LoVo (cell line): ENCODE results near the gene ECHDC1.
"Not testable (repeated sequence)": the region's sequence is repeated elsewhere in the genome, so short reads cannot be mapped to it uniquely, and the experiment has no call there.

Experiments
- DNase-seq: peaks from one replicate; pipeline ENCODE4 v3.0.0-alpha.2; 2016; ENCODE audit warnings: low spot score

ECHDC1 gene, protein sequence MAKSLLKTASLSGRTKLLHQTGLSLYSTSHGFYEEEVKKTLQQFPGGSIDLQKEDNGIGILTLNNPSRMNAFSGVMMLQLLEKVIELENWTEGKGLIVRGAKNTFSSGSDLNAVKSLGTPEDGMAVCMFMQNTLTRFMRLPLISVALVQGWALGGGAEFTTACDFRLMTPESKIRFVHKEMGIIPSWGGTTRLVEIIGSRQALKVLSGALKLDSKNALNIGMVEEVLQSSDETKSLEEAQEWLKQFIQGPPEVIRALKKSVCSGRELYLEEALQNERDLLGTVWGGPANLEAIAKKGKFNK

DNA sequence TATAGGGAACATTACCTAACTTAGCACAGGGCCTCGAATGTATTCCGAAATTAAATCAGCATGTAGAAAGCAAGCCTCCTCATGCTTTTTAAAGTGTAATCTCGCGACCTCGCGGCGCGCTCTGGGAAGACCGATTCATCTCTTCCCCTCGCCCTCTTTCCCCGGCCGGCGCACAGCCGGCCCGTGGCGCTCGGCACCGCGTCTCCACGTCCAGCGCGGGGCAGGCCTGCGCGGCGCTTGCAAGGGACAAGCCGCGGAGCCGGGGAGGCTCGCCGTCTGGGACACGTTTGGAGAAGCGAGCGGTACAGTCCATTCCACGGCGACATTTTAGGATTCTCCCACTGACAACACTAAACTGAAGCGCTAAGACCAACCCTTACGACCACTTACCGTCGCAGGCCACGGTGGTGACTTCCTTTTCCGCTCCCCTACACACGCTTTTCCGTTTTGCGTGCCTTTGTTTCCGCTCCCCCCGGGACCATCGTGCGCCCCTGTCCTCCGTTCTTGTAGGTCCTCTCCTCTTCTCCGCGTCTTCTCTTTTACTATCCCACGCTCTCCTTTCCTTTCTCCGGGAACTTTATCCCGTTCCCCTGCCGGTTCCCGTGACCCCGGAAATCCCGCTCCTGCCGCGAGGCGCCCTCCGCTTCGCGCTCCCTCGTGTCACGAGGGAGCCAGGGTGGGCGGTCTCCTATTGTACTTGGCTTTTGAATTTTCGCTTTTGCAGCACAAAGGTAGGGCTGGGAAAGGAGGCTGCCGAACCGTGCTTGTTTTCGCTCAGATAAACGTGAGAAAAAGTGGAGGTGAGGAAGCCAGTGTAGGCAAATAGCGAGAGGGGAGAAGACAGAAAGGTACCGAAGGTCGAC, at the start of gene ECHDC1:
Gene ECHDC1, minus strand, starts transcription at position 664 of the 863 bp plus-strand sequence. CDS start 12,581 bp downstream, outside the sequence.
- peak; percentile 64 for DNase-seq

DNA sequence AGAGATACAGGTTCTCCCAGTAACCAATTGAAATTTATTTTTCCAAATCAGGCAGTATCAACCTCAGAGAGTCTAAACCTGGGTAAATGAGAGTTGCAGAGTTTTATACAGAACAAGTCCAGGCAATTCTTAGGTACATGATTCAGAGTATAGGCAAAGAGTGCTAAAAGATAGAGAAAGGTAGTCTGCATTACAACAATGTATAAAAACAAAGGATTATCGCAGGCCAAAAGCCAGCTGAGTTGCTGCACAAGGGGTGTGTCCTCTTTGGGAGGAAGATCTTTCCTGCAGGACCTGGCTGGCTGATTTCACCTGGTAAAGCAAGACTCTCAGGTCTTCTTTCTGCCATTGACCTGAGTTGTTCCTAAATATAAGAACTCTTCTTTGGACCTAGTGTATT, 48.9 kb upstream of the ECHDC1 start:
- no peak for DNase-seq

DNA sequence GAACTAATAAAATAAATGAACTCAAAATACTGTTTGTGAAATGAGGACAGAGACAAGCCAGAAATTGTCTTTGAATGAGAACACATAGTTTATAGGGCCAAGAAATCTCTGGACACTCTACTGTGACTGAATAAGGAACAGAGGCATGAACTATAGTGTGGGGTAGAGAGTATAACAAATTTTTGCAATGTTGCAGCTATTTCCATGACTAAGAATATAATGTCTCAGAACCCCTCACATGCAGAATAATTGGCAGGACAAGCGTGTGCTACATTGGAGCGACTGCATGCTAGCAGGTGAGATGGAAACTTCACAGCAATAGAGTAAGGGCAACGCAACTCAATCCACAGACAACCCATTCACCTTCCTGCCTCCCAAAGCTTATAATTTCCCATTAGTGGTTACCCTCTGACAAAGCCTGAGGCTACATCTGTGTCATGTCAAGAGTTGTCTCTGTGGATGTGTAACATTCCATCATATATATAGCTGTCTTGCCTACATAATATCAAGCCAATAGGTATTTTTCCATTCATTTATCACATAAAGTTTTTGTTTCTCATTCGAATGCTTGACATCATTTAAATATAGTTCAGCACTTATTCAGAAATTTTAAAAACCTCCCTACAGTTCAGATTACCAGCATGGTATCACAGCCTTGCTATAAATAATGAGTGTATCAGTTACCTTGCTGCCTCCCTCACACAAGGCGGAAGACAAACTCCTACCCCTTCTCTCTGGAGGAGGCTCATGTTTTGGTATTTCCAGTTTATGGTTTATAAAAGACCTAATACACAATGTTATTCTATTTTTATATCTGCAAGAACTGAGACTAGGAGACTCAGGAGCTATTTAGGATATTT, 47.9 kb upstream of the ECHDC1 start:
- DNase-seq = no peak

DNA sequence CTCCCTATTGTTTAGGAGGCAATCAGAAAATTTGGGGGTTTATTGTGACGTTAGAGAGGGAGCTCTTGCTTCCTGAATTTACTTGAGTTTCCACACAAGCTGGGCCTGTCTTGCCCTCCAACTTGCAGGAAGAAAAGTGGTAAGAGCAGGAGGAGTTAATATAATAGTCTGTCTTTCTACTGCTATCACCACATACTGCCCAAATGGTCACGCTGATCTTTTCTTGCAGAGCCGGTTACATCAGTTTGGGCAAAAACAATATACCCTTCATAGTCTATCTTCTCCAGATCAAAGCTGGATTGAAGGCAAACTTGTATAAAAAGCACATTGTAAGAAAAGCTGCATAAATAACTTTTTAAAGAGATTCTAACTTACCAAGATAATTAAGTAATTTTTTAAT, 46.3 kb upstream of the ECHDC1 start:
- DNase-seq = no peak

DNA sequence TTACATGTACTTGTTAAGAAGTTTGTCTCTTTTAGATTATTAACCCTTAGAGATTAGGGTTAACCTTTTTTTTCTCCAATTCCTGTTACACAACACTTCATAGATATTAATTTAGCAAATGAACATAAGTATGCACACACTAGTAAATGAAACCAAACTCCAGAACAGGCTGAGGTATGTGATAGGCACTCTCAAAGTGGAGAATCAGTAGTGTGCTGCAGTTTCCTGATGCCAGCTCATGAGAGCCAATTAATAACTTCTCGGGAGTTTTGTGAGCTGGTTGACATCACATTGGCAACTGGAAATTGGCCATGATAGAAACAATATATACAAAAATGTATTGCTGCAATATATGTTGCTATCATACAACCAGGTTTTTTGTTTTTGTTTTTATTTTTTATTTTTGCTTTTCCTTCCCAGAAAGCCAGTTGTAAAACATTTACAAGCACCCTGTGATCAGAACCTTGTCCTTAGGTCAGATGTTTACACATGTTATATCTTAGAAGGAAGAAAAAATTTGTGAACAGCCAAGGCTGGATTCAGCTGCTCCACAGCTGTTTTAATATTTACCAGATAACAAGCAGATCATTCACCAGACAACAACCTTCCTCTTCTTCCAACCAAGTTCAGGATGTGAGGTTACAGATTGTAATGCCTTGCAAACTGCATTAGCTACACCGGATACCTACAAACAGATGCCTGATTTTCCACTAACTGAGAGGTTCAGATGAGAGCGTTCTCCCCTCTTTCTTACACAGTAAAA, 42.4 kb upstream of the ECHDC1 start:
- DNase-seq = no peak

DNA sequence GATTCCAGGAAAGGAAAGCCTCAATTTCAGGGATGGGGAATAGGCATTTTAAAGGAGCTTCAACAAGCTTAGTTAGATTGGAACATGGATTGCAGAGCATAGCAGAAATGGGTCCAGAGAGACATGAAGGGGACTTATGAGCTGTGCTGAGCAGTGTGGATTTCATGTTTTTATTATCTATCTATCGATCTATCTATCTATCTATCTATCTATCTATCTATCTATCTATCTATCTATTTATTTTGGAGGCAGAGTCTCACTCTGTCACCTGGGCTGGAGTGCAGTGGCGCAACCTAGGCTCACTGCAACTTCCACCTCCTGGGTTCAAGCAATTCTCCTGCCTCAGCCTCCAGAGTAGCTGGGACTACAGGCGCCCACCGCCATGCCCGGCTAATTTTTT, 41.4 kb upstream of the ECHDC1 start:
- not testable (repeated sequence) for DNase-seq

DNA sequence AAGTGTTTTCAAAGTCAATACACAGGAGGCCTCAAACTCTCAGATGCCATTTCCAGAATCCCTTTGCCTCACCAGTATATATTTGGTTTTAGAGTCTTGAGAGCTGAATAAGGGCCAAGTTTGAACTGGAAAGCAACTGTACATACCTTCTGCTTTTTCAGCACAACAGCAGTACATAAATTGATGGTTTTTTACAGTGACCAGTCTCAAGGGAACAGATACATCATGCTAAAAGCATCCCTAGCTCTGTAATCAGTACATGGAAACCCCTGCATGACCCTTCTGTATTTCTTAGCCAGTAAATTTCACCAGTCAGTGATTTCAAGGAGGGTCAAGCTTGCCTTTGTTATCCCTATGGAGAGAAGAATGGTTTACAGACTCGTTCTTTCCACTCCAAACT, 40.6 kb upstream of the ECHDC1 start:
- no peak for DNase-seq

DNA sequence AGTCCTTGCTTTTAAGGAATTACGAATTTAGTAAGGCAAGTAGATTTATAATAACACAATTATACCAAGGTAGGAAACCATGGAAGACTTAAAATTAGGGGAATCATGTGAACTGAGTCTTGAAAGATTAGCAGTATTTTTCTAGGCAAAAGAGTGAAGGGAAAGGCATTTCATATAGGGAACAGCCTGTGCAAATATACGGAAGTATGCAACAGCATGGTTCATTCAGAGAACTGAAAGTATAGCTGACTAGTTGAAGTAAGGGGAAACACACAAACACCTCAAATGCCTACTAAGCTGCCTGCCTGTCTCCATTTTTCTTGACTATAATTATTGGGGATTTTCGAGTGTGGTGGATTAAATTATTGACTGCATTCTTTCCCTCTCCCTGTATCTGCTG, 39.0 kb upstream of the ECHDC1 start:
- no peak for DNase-seq

DNA sequence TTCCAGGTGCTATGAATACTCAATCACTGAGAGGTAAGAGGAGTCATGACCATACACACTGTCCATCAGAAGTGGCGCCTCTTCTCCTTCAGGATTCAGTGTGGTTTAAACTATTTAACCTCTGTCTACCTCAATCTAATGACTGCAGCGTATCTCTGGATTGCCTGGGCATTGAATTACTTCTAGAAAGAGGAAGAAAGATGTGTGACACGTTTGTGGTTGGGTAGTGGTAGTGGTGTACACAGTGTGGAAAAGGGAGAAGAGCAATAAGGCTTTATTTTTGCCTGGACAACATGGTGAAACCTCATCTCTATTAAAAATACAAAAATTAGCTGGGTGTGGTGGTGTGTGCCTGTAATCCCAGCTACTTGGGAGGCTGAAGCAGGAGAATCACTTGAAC, 38.0 kb upstream of the ECHDC1 start:
- DNase-seq = no peak

DNA sequence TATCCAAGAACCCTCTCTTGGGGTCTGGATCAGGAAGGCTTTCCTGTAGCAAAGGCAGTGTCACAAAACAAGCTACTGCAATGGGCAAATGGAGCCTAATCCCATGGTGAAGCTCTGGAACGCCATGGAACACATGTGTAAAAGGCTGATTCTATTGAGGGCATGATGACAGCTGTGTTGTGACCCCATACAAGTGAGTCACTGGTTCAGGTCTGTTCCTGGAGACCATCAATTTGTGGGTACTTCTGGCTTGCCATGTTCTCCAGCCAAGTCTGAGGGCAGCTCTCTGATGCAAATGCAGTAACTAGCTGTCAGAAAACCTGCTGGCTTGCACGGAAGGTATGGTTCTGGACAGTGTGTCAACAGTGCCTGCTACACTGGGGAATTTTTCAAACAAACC, 33.3 kb upstream of the ECHDC1 start:
- no peak for DNase-seq

DNA sequence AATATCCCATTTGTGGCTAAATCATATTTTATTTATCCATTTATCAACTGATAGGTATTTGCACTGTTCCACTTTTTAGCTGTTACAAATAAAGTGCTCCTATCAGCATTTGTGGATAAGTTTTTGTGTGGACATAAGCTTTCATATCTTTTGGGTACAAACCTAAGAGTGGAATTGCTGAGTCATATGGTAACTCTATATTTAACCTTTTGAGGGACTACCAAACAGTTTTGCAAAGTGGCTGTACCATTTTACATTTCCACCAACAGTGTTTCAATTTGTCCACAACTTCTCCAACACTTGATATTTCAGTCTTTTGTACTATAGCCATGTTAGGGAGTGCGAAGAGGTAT, 23.6 kb upstream of the ECHDC1 start:
- no peak for DNase-seq

DNA sequence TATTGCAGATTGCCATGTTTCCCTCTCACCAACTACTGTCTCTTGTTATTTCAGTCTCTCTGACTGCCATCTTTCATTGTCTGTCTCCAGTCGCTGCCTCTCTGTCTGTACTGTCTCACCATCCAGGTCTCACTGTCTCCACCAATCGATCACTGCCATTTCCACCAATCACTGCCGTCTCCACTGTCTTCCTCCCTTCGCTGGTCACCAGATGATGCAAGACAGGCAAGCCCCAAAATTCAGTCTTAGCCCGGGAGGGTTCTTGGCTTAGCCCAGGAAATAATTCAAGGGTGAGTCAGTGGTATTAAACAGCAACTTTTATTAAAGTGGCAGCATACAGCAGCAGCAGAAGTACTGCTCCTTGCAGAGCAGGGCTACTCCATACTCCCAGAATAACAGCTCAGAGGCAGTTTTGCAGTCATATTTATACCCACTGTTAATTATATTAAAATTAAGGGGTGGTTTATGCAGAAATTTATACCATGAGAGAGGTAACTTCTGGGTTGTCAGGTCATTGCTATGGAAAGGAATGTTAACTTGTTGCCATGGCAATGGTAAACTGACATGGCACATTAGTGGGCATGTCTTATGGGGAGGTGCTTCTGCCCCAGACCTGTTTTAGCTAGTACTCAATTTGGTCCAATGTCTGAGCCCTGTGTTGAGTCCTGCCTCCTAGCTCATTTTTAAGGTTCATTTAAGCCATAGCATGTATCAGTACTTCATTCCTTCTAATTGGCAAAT, 23.0 kb upstream of the ECHDC1 start:
- DNase-seq = peak; percentile 73

DNA sequence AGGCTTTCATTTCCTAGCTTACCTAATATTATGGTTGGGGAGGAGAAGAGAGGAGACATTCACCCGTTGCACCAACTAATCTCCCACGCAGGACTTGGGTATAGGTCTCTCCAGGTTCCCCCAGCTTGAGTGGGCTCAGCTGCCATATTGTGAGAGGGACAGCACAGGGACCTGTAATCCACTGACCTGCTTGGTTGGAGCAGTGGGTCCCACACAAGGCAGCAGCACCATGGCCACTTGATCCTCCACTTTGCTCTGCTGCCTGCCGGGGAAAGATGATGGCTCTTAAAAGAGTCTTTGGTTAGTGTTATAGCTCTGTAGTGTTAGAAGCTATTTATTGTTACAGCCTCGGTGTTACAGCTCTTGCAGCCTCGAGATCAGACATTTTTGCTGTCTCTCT, 22.5 kb upstream of the ECHDC1 start:
- DNase-seq = no peak

DNA sequence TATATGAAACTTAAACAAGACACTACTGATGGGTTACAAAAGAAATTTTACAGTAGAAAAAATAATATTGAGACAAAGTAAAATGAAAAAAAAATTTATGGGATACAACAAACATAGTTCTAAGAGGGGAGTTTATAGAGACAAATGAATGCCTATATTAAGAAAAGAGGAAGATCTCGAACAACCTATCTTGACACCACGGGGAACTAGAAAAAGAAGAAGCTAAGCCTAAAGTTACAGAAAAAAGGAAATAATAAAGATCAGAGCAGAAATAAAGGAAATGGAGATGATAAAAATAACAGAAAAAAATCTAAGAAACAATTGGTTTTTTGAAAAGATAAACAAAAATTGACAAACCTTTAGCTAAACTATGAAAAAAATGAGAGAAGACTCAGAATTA, 9.1 kb upstream of the ECHDC1 start:
- DNase-seq = no peak

DNA sequence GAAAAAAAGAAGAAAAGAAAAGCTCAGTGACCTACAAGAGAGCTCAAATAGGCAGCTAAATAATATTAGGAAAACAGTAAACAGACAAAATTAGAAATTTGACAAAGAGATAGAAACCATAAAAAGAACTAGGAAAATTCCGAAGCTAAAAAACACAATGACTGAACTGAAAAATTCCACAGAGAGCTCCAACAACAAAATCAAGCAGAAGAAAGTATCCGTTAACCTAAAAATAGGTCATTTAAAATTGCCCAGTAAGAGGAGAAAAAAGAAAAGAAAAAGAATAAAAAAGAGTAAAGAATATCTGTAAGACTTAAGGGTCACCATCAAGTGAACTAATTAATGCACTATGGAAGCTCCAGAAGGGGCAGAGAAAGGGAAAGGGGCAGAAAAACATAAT, 6.6 kb upstream of the ECHDC1 start:
- no peak for DNase-seq

DNA sequence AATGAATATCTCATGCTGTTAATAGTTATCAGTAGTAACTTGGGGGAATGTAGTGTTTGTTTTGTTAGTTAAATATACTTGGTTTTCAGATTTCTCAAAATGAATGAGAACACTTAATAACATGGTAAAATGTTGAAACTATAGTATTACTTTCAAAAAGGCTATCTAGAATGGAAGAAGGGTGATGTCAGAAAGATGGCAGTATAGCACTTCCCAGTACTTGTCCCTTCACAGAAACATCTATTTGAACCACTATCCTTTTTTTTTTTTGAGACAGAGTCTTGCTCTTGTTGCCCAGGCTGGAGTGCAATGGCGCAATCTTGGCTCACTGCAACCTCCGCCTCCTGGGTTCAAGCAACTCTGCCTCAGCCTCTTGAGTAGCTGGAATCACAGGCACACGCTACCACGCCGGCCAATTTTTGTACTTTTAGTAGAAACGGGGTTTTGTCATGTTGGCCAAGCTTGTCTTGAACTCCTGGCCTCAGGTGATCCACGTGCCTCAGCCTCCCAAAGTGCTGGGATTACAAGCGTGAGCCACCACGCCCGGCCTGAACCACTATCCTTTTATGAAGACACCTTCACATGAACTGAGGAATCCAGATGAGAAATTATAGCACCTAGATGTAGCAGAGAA, 4.7 kb upstream of the ECHDC1 start:
- DNase-seq = no peak

DNA sequence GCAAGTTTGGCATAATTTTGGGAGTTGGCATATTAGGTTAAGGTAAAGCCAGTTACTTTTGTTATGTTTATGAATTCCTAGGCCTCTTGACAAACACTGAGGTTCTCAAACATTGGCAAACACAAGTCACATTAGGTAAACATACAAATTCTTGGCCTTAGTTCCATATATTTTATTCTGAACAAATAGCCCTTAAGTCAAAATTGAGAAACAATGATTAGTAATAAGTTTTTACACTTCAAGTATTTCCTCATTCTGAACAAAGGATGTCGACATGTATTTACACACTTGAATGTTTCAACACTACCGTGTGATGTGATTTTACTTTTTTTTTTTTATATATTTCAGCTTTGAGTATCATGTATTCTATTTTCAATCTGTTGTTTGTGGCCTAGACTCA, 3.8 kb upstream of the ECHDC1 start:
- DNase-seq = no peak

DNA sequence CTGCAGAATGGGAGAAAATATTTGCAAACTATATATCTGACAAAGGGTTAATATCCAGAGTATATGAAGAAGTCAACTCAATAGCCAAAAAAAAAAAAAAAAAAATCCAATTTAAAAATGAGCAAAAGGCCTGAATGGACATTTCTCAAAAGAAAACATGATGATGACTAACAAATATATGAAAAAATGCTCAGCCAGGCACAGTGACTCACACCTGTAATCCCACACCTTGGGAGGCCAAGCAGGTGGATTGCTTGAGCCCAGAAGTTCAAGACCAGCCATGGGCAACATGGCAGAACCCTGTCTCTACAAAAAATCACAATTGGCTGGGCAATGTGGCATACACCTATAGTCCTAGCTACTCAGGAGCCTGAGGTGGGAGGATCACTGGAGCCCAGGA, 2.1 kb upstream of the ECHDC1 start:
- DNase-seq = no peak

DNA sequence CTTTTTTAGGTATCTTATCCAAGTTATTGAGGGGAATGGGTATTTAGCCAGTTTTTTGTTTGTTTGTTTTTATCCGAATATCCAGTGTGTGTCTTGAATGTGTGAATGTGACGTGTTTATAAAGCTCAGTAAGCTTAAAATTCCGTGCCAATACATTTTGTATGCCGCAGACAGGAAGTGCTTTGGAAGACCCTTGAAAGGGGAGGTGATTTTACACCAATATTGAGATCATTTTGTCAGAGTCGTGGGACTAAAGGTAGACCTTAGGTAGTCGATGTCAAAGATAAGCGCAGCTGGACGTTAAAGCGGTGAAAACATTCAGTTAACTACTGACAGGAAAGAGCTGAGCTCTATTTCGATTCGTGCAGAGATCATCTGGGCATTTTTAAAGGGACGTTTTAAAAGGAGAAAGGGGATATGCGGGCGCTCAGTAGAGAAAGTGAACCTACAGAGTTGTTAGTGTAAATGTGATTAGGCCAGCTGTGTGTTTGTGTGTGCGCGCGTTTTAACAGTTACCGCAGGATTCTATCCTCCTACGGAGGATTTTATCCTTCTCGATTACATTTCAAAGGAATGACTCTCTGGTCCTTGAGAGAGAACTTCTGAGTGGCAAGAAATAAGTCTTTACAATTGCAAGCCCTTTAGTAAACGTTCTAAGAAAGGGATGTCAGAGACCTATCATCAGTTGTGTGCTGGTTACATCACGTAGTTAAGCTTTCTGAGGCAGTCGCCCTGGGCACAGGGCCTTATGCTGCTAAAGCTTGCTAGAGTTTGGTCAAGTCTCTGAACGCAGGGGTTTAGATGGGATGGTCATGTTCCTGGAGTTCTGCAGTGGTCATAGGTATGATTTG, 625 bp upstream of the ECHDC1 start:
- DNase-seq = peak; percentile 34
